NB4 (cell line): ENCODE measurements around the gene LAMA3.

Experiments used
- CTCF ChIP-seq: IDR thresholded peaks from one replicate; pipeline ENCODE4 v1.5.1; 2012; ENCODE audit warnings: low read depth, low read length
- MAX ChIP-seq: IDR thresholded peaks from 2 replicates; pipeline ENCODE4 v1.6.1; 2011; ENCODE audit warnings: low read depth, low read length

- TF ChIP-seq CTCF (no peak), MAX (no peak)
These were observed 54.6 kb downstream of the LAMA3 start for GRCh38 chr18:23743733-23744333.
